NCI-H82 (cell line): ENCODE measurements around the gene SUPT6H.
A peak's percentile ranks its signal among the peaks of the same experiment; 100 is the strongest.

ENCODE experiments used
- DNase-seq: peaks from one replicate; lab custom pipeline; 2025; lab: John Stamatoyannopoulos, UW

Gene SUPT6H

DNA sequence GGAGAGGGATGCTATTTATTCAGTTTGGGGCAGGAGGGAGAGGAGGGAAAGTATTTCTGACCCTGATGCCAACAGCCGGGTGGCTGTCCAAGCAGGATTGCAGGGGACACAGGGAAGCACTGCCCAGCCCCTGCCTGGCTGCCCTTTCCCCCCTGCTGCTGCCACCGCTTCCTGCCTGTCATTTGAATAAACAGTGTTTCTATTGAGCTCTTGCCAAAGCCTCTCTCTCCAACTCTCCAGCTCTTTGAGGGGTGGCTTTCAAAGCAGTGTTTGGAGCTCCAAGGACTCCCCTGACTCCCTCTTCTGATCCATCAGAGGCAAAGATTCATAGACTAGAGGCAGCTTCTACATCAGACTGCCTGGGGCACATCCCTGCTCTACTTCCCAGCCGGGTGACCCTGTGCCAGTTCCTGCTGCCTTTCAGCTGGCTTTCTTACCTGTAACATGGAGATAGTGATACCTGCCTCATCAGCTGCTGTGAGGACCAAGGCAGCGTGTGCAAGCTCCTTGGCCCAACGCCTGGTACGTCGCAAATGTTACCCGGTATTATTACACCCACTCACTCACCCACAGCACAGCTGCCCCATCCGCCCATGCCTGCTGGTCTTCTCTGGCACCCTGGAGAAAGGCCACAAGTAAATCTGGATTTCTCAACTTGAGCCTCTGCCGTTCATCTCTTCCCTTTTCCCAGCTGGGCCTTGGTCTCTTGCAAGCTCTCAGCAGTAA lies 40.2 kb downstream of the SUPT6H start:
- DNase-seq, result no peak

DNA sequence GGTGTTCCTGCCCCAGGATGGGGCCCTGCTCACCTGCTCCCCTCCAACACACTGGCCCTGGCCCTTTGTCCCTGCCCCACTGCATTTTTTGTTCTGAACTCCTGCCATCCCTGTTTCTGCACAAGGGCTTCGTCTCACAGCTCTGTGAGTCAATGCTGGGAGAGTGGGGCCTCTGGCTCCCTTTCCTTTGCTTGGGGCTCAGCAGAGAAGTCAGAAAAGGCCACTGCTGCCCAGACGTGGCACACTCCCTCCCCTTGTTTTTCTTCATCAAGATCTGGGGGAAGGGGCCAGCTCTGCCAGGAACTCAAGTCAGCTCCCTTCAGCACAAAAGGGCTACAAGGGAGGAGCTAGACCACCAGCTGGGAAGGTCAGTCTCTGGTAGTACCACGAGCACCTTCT lies 40.7 kb downstream of the SUPT6H start:
- DNase-seq, result no peak

DNA sequence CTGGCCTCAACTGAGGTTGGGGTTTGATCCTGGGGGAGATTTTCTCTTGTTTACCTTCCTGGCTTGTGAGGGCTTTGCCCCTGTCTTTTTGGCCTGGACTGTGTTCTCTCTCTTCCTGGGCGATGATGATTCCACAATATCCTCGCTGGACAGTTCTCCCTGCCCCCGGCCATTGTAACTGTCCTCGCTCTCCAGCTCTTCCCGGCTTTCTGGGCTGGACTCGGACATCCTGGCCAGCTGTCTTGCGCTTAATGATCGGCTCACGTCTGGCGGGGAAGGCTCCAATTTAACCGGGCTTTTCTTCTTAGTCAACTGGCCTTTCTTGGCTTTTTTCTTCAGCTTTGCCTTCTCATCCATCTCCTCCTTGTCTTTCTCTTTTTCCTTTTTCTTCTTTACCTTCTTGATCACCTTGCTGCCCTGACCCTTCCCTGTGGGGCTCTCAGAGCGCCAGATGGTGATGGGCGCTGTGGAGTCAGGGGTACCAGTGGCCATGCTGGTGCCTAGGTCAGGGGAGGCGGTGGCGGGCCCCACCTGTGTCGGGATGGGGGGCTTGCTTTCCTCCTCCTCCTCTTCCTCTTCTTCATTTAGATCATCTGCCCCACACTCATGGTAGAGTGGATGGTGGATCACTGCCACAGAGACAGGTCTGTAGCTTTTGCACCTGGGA lies 41.7 kb downstream of the SUPT6H start:
- no peak for DNase-seq

DNA sequence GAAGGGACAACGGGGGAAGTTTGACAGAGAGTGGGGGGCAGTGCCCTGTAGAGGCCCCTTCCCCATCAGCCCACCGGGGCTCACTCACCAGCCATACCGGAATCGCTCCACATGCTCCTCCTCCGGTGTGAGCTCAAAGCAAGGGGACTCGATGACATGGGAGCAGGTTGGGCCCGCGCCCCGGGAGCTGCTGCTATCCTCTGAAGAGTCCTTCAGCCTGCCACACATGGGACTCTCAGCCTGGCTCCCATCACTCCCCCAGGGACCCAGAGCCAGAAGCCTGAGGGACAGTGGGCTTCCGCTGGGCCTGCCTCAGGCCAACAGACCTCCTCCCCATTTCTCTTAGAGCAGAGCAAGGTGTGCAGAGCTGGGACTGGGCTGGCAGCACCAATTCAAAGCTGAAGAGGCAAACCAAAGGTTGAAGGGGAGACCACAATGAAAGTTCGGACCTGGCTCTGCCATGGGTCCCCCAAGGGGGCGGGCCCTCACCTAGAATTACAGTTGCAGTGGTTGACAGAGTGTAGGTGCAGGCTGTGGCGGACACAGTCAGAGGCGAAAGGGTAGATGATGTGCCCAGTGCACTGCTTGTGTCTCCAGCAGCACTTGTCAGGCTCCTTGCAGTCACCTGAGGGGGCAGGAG lies 42.3 kb downstream of the SUPT6H start:
- no peak for DNase-seq

DNA sequence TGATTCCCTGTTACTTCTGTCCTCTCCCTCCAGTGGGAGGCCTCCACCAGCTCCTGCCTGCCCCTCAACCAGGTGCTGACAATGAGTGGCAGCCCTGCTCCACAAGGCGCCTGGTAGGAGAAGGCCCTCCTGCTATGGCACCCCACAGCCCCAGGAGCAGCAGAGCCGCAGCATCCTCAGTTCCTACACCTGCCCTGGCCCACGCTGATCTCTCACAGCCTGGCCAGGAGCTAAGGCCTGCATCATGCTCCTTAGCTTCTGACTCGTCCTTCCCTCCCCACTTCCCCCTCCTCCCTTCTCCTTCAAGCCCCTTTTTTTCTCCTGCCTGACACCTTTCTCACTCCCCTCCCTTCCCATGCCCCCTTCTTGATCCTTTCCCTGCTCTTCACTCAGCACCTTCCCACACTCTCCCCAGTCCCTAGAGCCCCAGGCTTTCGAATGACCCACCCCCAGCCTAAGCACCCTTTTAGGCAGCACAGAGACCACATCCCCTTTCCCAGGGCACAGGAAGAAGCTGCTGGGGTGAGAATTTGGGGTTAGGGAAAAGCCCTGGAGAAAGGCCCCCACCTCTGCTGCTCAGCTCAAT lies 43.2 kb downstream of the SUPT6H start:
- DNase-seq, result no peak

DNA sequence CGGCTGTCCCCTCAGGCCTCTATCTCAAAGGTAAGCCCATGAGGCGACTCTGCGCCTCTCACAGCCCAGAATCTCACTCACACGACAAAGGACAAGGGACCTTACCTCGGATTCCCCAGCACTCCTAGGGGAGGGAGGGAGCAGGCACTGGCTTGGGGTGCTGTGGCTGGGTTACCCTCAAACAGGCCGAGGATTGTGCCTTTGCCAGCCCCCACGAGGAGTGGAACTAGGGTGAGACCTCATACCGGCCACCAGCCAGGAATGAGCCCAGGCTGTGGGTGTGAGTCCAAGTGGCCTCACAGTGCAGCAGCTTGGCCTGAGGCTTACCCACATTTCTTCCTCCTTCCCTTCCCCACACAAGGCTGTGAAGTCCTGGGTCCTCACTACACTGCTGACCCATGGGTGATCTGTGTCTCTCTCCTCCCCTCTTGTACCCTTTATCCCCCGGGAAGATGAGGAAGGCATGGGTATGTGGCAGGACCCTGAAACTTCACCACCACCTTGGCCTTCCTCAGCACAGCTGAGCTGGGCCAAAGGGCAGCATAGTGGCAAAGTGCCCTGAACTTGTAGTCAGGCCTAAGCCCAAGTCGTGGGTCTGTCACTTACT lies 43.8 kb downstream of the SUPT6H start:
- no peak for DNase-seq

DNA sequence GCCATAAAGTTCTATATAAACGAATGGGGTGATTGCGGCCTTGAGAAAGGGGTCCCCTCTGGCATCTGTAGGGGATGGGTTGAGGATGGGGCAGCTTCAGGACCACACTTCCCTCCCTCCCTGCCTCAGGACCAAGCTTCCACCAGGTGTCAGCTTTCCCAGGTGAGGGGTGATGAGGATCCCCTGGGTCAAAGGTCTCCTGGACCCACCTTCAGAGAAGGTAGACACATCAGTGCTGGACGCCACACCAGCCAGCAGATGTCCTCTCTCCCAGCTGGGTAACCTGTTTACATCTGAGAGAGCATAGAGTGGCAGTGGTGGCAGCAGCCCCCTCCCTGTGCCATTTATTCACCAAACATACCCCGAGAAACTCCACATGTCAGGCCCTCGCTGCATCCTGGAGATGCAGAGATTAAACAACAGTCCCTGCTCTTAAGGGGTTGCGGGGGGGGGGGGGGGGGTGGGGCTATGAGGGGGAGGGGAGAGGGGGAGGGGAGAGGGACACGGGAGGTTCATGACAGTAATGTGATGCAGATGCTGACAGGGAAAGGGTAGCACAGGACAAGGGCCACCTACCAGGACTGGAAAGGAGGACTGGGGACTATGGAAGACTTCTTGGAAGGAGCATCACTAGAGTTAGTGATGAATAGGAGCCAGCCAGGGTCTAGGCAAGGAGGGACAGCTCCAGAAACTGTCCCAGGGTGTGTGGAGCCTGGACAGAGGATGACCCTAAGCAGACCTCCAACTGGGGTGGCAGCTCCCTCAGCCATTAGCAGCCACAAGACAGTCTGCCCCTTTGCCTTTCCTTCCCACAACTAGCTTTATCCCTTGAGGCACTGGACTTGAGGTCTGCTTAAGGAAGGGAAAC lies 44.7 kb downstream of the SUPT6H start:
- DNase-seq, result no peak

DNA sequence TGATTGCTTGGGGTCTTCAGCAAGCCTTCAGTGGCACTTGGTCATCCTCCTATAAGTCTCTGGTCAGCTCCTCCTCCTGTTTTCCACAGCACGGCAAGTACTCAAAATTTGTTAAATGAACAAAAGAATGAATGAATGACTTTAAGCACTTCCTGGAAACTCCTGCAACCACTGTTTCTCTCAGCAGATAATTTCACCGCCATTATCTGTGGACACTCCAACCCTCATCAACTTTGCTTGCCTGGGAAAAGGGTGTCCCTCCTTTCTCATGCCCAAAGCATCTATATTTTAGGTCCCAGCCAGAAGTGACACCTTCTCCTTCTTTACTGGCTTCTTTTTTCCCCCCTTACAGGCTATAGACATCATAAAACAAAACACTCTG lies 45.3 kb downstream of the SUPT6H start:
- no peak for DNase-seq

DNA sequence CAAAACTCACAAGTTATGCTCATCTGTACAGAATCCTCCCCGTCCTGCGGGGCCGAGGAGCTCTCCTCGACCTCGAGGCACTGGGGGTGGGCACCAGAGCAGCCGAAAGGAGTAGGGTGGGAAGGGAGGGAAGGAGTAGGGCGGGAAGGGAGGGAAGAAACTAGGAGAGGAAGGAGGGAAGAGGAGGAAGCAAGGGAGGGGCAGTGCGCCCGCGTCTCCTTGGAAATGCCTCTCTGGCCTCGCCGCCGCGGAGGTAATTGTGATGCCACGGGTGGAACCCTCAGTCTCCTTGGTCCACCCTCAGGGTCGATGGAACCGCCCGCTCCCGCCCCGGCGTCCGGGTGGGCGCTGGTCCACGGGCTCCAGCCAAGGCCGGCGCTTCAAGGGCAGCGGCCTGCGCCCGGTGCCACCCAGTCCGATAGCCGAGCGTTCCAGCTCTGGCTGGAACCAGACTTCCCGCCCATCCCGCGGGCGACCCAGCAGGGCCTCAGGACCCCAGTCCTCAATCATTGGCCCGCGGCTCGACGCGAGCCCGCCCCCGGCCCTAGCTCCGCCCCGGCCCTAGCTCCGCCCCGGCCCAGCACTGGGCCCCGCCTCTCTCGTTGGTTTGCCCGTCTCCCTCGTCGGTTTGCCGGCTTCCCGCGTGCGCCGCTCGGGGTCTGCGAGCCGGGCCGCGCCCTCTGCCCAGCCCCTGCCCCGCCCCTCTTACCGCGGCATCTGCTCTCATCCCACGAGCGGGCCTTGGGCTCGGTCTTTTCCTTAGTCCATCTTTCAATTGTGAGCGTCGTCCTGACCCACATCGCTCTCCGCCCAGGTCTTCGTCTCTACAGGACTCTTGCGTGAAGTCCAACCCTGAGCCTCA lies 49.1 kb downstream of the SUPT6H start:
- peak; percentile 99 for DNase-seq

DNA sequence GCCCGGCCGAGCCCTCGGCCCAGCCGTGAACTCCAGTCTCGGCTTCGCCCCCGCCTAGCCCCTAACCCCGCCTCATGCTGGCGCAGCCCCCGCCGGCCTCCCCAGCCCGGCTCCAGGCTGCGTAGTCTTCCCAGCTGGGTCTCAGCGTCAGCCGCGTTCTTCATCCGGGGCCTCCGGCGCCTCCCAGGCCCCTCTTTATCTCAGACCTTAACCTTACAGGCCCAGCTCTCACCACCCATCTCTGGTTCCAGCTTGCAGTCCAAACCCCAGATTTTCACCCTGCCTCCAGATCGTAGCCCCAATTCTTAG lies 49.7 kb downstream of the SUPT6H start, which contains the start of gene PROCA1:
Gene PROCA1, minus strand, starts transcription at position 166 of the 309 bp plus-strand sequence. CDS start 228 bp downstream, outside the sequence.
- no peak for DNase-seq

DNA sequence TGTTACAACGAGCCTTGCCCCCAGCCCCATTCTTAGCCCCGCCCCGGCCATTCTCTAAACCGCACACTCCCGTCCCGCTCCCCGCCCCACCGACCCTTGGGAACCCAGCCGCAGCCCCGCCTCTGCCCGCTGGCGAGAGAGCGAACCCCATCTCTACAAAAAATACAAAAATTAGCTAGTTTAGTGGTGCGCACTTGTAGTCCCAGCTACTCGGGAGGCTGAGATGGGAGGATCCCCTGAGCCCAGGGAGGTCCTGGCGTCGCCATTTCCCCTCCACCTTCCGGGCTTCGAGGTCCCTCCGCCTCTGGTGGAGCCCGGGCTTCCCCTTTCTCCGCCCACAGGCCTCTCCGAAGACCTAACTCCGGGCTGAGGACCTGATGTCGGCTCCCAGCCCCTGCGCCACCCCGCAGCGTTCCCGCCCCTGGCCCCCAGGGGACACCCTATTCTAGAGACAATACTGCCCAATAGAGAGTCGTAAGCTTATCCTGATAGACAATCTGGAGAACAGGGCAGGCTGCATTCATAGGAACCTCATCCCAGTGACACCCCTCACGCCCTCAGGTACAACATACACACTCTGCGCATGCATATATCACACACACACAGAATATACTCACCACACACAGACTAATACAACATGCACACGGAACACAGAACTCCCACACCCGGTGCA lies 50.2 kb downstream of the SUPT6H start:
- peak; percentile 89 for DNase-seq

DNA sequence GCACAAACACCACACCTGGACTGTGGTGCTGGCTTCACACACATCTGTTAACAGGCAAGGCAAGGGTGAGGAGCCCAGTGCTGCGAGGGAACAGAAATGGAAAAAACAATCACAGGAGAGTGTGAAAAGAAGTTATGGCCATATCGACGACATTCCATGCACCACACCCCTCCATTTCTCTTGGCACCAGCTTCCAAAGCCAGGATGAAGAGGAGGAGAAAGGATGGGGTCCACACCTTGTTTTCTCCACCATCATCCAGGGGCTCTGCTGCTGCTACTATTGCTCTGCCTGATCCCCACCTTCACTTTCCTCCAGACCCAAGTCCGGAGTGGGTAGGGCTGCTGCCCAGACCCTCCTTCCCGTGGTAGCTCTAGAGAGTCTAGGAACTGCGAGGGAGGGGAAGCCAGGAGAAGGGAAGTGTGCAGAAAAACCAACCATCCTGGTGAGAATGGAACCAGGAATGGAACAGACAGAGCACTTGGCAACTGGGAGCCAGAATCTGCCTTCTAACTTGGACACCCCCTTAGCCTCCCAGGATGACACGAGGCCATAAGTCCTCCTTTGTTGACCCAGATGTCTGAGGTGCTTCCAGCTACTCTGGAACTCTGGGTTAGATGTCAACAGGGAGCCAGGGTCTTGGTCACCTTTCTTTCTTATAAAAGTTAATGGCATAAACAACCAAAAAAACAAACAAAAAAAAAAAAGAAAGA lies 50.9 kb downstream of the SUPT6H start:
- no peak for DNase-seq

DNA sequence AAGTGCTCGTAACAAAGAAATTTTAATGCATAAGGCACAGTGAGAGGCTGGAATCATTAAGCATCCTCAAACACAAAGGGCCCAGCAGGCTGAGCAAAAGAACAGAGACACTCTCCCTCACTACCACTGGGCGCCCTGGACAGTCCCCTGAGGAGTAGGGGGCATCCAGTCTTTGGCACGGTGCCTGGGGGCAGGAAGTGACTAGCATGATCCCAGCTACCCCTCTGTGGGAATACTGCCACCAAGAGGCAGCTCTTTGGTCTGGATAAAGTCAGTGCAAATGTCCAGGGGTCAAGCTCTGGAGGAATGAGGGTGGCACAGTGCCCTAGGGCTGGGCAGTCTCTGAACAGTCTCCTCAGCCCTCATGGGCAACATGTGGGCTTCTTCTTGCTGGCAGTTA lies 52.3 kb downstream of the SUPT6H start:
- DNase-seq, result no peak

DNA sequence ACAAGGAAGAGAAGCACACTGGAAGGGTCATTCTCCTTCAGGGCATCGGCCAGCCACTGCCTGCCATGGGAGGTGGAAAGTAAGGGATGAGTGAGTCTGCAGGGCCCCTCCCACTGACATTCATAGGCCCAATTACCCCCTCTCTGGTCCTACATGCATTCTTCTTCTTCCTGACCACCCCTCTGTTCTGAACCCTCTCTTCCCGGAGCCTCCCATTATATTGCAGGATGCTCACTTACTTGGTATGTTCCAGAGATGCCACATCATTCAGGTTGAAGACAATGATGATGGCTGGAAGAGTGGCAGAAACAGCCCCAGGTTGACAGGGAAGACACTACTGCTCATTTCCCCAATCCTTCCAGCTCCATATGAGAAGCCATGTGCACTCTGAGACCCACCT lies 53.2 kb downstream of the SUPT6H start:
- no peak for DNase-seq

DNA sequence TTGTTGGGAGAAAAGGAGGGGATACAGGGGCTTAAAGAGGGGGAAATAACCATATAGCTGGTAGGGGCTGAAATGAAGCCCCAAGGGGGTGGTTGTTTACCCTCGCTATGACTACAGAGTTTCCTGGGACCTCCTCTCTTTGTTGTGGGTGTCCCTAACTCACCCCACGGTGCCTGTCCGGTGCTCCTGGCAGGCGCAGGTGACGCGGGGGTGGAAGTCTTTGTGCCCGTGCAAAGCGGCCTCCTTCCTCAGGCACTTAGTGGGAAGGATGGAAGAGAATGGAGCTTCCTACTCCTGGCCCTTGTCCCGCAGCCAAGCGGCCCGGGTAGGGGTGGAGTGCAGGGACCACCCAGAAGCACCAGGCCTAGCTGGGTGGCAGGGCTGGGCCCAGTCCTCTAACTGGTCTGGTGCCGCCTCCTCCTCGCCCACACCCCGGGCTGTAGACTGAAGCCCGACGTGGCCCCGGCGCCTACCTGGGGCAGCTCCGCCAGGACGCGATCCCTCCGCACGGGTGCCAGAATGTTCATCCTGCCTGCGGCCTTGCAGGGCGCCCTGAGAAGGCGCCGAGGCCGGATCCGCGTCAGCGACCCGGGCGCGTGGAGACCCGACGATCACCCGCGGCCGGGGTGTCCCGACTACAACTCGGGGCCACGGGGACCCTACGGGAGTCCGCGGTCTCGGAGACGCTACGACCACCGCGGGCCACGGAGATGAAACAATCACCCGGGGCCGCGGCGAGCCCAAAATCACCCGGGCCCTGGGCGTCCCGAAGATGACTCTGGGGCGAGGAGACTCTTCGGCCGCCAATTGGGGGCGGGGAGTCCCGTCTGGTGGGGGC lies 55.0 kb downstream of the SUPT6H start:
- DNase-seq, result peak; percentile 46

DNA sequence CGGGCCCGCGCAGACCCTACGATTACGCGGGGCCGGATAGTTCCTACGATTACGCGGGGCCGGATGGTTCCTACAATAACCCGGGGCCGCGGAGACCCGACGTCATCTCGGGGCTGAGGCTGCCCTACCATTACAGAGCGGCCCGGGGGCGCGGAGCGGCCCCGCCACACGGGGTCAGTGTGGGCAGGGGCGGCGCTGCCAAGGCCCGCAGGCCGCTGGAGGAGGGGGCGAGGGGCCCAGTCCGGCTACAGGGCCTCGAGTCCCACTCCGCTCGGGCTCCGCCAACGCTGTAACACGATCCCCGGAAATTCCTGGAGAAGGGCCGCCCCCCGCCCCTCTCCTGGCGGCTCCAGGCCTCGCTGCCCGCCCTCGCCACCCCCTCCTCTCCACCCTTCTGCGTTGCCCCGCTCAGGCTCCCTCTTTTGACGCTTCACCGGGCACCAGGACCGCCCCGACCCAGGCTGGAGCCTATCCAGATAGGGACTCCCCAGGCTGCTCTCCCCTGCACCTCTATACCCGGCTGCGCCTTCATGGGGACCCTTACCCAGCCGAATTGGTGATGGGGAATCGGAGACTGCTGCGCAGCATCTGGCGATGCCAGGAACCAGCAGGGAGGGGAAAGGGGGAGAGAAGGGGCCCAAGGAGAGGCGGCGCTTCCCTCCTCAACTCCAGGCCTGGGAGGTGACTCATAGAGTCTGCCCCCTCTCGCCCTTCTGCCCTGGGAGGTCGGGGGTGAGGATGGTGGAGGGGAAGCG lies 55.8 kb downstream of the SUPT6H start, which contains the start of gene RAB34:
Gene RAB34, minus strand, starts transcription at position 291 of the 755 bp plus-strand sequence. CDS start 602 bp downstream, outside the sequence.
- DNase-seq, result peak; percentile 93

DNA sequence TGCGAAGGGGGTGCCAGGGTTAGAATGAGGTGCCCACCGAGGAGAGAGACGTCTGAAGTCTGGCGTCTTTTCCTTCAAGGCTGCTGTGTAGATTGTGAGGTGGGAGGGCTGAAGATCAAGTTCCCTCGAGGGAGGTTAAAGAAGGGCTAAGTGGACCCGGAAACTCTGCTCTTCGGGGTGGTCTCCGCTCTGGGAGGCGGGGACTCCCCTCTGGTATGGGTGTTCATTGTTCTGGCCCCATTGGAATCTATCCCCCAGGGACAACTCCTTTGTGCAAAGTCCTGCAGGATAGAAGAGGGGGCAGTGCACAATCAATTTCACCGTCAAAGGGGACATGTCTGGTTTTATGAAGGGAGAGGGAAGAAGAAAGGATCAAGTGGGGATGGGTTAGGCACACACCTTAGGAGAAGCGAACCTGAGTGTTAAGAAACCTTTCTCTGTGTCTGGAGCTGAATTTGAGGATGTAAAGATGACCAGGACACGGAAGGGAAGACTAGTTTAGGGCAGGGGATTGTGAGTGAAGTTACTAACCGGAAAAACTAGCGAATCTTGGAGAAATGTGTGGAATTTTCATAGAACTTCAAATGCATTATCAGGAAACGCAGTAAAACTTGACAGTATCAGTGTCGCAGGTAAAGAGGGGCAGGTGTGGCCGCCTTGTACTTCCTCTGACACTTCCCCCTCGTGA lies 56.5 kb downstream of the SUPT6H start:
- DNase-seq, result peak; percentile 80
